Measurements from ENCODE around the gene HYAL3.
A peak's percentile ranks its signal among the peaks of the same experiment; 100 is the strongest.
"Not testable (repeated sequence)": the region's sequence is repeated elsewhere in the genome, so short reads cannot be mapped to it uniquely, and the experiment has no call there.

HYAL3 gene

DNA sequence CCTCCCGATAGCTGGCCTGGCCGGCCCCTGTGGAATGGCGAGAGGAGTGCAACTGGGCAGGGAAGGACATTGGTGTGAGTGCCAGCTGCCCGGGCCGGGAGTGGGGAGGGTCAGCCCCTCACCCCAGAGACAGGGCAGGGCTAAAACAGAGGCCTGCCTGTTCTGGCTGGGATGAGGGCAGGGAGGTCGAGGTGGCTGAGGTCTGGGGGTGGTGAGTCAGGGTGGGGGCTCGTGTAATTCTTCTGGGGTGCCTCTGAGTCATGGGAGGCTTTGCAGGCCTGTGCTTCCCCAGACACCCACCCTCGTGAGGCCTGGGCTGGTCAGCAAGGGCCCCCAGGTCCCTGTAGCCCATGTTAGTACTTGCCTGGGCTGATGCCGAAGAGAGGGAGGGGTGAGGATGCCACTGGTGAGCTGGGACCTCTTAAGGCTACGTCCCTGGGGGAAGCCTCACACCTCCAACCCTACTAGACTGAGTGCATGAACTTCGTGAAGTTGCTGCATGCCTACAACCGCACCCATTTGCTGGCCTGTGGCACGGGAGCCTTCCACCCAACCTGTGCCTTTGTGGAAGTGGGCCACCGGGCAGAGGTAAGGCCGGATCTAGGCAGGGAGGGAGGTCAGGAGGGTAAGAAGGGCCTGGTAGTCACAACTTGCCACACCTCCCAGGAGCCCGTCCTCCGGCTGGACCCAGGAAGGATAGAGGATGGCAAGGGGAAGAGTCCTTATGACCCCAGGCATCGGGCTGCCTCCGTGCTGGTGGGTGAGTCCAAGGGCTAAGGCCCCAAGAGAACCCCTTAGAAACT is 28.6 kb downstream of the HYAL3 start:
- no peak for DNase-seq (ENCODE audit: low read depth)

DNA sequence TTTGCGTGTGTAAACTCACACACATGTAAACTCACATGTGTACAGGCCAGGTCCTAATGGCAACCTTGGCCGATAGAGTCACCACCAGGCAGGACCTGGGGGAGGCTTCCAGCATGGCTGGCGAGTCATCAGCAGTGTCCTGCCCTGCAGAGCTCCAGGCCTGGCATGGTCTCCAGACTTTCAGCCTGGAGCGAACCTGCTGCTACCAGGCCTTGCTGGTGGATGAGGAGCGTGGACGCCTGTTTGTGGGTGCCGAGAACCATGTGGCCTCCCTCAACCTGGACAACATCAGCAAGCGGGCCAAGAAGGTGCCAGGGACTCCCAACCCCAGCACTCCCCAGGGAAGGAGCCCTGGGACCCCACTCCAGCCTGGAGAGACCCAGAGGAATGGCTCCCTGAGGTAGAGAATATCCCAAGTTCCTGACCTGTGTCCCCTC is 29.2 kb downstream of the HYAL3 start:
- no peak for DNase-seq (ENCODE audit: low read depth)

DNA sequence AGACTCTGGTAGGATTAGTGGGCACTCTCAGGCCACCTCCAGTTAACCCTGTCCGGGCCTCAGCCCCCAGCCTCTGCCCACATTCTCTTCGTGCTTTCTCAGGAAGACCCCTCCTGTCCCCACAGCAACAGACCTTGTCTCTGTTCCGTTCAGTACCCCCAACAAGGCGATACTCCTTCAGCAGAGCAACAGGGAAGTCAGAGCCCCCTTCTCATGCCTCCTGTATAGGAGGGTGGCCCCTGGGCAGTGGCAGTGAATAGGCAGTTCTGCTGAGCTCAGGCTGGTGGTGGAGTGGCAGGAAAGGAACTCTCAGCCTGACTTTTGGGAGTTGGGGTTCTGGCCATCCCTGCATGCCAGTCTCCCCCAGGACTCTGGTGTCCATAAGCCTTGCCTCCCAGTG is 29.7 kb downstream of the HYAL3 start:
- DNase-seq (ENCODE audit: low read depth) = no peak

DNA sequence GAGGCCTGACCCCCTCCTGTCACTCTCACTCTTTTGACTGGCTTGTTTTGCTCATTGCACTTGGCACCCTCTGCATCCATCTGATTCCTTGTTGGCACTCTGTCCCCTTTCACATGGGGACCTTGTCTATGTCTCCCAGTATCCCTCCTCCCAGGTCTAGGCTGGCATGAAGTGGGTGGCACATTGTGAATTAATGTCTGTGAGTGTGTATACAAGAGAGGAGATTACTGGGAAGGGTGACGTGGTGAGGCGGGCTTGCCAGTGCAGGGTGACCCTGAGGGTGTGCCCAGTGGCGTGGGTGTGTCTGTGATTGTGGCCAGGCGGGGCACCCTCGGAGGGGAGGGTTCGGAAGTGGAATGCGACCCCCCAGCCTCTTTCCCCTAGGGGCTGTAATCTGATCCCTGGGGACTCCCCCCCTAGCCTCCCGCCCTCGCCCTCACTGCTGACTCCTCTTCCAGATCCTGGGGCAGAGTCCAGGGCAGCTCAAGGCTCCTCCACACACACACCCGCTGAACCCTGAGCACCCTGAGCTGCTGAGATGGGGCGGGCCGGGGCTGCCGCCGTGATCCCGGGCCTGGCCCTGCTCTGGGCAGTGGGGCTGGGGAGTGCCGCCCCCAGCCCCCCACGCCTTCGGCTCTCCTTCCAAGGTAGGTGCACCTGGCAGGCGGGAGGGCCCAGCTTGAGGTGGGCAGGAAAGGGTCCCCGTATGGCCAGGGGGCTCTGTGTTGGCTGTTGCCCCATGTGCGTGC is 30.3 kb downstream of the HYAL3 start, which contains the start of gene SEMA3B:
Gene SEMA3B (plus strand): TSS at position 445 of the 749 bp plus-strand sequence. CDS start 94 bp downstream, at position 539.
- no peak for DNase-seq (ENCODE audit: low read depth)

GRCh38 chr3:50268276-50268675 is 30.9 kb downstream of the HYAL3 start:
- no peak for DNase-seq (ENCODE audit: low read depth)

- DNase-seq (ENCODE audit: low read depth) = no peak
These were observed 31.8 kb downstream of the HYAL3 start for GRCh38 chr3:50267280-50267913.

- DNase-seq (ENCODE audit: low read depth) = no peak
These were observed 32.4 kb downstream of the HYAL3 start for GRCh38 chr3:50266836-50267235.

DNA sequence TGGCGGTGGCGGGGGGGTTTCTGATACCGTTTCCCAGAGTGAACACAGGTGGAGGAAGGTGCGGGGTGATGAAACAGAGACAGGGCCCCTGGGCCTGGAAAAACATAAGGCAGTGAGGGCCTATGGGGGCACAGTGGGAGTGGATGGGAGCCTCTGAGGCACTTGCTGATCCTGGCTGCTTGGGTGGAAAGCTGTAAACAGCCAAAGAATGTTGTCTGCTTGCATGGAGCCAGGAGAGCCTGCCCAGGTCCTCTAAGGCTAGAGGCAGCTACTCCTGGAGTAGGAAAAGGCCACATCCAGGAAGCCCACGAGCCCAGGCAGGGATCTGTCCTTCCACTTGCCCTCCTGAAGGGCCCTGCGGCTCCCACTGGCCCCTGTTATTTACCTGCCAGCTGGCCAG is 33.2 kb downstream of the HYAL3 start:
- DNase-seq (ENCODE audit: low read depth) = no peak

DNA sequence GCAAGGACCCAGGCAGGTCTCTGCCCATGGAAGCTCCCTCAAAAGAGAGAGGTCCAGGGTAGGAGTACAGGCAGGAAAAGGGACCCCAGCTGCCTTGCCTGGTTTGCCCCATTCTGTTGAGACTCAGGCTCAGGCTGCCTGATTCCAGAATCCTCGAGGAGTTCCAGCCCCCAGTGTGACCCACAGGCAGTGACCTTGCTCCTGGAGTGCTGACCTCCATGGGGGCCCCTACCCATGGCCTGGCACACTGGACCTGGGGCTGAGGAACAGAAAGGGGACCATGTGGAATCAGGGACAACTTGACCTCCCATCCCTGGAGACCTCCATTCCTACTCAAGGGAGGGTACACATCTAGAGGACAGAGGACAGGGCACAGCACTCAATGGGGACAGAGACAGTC is 33.6 kb downstream of the HYAL3 start:
- DNase-seq (ENCODE audit: low read depth) = no peak

DNA sequence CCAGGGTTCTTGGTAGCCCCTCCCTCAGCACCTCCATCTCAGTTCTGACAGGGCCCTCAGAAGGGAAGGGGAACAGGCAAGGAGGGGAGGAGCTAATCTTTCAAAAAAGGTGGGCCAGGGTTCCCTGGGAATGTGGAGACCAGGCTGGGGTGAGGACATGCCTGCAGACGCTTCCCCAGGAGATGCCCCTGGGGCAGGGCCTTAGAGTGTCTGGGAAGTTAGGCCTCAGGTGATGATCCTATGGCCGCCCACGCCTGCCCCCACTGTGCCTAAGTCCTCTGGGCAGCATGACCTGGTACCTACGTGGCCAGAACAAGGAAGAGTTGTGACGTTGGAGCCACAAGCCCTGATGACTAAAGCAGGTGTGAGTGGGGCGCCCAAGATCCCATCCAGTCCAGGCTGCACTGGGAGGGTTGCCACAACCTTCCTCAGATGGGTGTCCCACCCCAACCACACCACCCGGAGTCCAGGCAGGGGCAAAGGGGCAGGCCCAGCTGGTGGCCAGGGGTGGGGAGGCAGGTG is 34.2 kb downstream of the HYAL3 start:
- DNase-seq (ENCODE audit: low read depth) = no peak

- no peak for DNase-seq (ENCODE audit: low read depth)
These were observed 34.7 kb downstream of the HYAL3 start for GRCh38 chr3:50264383-50264963.

DNA sequence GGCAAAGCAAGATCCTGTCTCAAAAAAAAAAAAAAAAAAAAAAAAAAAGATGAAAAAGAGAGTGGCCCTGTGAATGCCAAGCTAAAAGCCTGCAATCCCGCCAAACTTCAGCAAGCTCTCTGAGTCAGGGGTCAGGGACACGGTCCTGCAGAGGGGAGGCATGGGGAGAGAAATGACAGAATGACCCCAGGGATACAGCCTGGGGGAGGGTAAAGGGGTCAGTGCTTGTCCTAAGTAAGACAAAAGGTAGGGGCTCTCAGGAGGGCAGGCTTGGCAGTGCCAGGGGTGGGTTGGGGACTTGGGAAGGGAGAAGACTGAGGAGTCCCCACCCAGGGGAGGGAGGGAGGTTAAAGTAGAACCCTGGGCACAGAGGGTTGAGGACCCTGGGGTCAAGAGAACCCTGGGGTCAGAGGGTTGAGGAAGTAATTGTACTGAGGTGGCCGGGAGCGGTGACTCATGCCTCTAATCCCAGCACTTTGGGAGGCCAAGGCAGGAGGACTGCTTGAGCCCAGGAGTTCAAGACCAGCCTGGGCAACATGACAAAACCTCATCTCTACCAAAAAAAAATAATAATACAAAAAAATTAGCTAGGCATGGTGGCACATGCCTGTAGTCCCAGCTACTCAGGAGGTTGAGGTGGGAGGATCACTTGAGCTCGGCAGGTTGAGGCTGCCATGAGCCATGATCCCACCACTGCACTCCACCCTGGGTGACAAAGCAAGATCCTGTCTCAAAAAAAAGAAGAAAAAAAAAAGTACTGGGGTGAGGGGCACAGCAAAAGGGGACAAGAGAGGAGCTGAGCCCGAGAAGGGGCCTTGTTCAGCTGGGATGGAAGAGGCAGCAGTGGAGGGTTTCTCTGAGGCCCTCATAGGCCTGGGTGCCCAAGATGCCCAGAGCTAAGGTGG is 35.5 kb downstream of the HYAL3 start:
- no peak for DNase-seq (ENCODE audit: low read depth)

DNA sequence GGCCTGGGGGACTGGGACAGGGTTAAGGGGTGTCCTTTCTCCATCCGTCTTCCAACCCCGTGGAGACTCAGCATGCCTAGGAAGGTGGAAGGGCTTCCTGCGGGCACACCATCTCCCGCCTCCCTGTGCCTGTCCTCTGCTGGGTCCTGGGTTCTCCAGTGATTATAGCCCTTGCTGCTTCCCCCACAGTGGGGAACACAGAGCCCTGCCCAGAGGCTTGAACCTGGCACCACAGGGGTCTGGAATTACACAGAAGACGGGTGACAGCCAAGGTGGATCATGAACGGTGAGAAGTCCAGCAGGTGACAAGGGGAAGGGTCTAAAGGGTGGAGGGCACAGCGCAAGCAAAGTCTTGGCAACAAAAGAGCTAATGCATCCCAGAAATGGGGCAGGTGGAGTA is 36.4 kb downstream of the HYAL3 start:
- DNase-seq (ENCODE audit: low read depth) = no peak

GRCh38 chr3:50262200-50262599 is 37.0 kb downstream of the HYAL3 start:
- not testable (repeated sequence) for DNase-seq (ENCODE audit: low read depth)

DNA sequence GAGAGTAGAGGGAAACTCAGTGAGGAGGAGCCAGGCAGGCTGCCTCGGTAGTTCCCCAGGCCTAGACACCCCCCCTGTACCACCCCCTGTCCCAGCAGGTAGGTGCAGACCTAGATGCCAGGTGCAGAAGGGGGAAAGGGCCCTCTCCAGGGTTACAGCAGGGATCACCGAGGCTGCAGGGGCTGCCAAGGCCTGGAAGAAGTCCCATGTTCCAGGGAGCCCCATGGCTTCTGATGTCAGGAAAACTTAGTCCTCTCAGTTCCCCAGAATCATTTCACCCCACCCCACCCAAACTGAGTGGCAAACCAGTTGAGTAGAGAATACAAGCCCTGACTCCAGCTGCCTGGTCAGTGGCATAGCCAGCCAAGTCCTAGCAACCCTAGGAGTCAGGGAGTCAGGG is 37.7 kb downstream of the HYAL3 start:
- DNase-seq (ENCODE audit: low read depth) = no peak

- DNase-seq (ENCODE audit: low read depth) = no peak
These were observed 38.2 kb downstream of the HYAL3 start for GRCh38 chr3:50260942-50261441.

- DNase-seq (ENCODE audit: low read depth) = peak; percentile 72
These were observed 38.9 kb downstream of the HYAL3 start for GRCh38 chr3:50260027-50260941.

- no peak for DNase-seq (ENCODE audit: low read depth)
These were observed 39.7 kb downstream of the HYAL3 start for GRCh38 chr3:50259432-50260026.

GRCh38 chr3:50258979-50259378 is 40.2 kb downstream of the HYAL3 start:
- DNase-seq (ENCODE audit: low read depth) = no peak

Measured in activated gamma-delta T cell treated with anti-CD3 and anti-CD28 coated beads, Interleukin-2, amount 50 U/mL, for 16 hours (primary cell).